GM18873 (cell line): ENCODE data around the gene PMS2.
"Not testable (repeated sequence)": the region's sequence is repeated elsewhere in the genome, so short reads cannot be mapped to it uniquely, and the experiment has no call there.

Experiments
- ATAC-seq: cut with Tn5 transposase; IDR thresholded peaks from one replicate; pipeline ENCODE4 v1.9.1; 2021; ENCODE audit warnings: mild to moderate bottlenecking, moderate library complexity, moderate number of reproducible peaks; ENCODE audit not compliant: unreplicated experiment, low FRiP score

The PMS2 gene

DNA sequence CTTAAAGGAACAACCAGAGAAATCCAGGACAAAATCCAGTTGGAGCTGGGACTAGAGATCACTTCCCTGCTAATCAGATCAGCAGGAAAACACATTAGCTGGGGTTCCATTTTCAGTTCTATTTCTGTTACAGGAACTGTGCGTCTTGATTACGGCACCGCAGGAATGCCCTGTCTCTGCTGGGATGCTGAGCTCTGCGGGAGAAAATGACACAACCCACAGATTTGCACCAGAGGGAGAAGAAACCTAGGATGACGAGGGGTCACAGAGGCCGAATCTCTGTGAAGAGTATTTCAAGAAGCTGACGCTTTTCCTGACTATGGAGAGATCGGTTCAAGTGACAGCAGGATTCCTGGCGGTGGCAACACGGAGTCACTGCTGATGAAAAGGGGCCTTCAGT is 78.6 kb downstream of the PMS2 start:
- not testable (repeated sequence) for ATAC-seq

DNA sequence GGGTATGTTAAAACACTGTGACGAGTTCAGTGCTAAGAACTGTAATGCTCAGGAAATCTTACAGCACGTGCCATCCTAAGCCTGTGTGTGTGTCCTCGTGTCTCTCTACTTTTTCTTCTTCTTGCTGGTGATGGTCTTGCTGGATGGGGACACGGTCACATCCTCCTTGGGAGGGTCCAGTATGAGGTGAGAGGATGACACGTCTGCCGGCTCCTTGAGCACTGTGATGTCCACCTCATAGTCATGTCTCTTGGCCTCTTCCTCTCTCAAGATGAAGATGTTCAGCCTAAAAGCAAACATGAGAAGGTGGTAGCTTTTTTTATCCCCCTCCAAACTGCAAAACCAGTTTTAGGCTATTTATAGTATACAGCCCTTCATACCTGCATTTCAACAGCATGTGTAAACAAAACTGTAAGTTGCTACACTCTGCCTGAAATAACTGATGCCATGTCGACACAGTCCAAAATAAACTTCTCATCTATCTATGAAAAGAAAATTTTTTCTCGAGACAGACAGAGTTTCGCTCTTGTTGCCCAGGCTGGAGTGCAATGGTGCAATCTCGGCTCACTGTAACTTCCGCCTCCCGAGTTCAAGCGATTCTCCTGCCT is 82.5 kb downstream of the PMS2 start:
- ATAC-seq, result not testable (repeated sequence)

DNA sequence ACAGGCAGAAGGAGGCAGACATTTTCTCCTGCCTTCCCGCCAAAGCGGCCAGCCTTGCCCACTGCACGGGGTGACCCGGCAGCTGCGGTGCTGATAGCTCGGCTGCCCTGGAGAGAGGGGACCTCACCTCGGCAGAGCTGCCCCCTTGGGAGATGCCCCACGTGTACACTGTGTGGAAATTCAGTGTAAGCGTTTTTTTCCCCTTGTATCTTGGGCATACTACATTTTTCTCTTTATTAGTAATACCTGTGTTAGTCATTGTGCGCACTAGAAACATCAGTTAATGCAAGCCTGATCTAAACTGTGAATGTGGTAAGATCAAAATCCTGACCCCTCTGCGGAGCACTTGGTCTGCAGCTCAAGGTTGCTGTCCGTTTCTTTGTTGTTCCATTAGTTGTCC is 84.2 kb downstream of the PMS2 start:
- ATAC-seq, result not testable (repeated sequence)

DNA sequence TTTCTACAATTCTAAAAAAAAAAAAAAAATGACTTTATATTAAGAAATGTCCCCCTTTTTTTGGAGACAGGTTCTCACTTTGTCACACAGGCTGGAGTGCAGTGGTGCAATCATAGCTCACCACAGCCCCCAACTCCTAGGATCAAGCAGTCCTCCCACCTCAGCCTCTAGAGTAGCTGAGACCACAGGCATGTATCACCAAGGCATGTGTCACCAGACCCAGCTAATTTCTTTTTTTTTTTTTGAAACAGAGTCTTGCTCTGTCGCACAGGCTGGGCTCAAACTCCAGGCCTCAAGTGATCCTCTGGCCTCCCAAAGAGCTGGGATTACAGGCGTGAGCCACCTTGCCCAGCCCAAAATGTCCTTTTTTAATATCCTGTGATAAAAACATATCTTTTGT is 84.7 kb downstream of the PMS2 start:
- not testable (repeated sequence) for ATAC-seq
